Measurements from ENCODE around the gene CALN1. TPM values are rescaled to one million over a fixed set of nuclear protein-coding genes. Genes with fewer than 3 reads are reported as not detected.

The CALN1 gene
- polyA plus RNA-seq, 4 donors, result under 0.01 to 0.07 (median 0.06) TPM; not detected in 1

GRCh38 chr7:72106405-72106804, 305.7 kb downstream of the CALN1 start:
- Histone ChIP-seq H3K9me3 (ENCODE audit: control insufficient read depth in 2 of 2, insufficient read depth in 1 of 2, low read depth in 1 of 2, low read length in 1 of 2) (peaks cover 2 to 22% of the 10 kb centered on the region in 2 donors), H3K4me1 (ENCODE audit: control insufficient read depth in 3 of 3, insufficient read depth in 2 of 3, low read depth in 1 of 3, low read length in 2 of 3) (no peaks in the 10 kb centered on the region), H3K36me3 (ENCODE audit: control insufficient read depth in 3 of 3, insufficient read depth in 2 of 3, low read depth in 1 of 3, low read length in 3 of 3) (no peaks in the 10 kb centered on the region), H3K27ac (ENCODE audit: low read depth in 1 of 3, low read length in 2 of 3) (no peak overlapping the region), H3K27me3 (ENCODE audit: control insufficient read depth in 3 of 3, insufficient read depth in 3 of 3, low read length in 3 of 3) (no peaks in the 10 kb centered on the region), H3K4me3 (ENCODE audit: low read depth in 1 of 3, low read length in 3 of 3) (no peak overlapping the region)
- WGBS, 3 donors, result 44 to 65% (median 54%) methylated on average over 1 of the region's 1 CpG
- no peak for DNase-seq
- no peak for FAIRE-seq

- Histone ChIP-seq H3K36me3 (ENCODE audit: control insufficient read depth in 3 of 3, insufficient read depth in 2 of 3, low read depth in 1 of 3, low read length in 3 of 3) (no peaks in the 10 kb centered on the region), H3K27ac (ENCODE audit: low read depth in 1 of 3, low read length in 2 of 3) (no peak overlapping the region), H3K4me1 (ENCODE audit: control insufficient read depth in 3 of 3, insufficient read depth in 2 of 3, low read depth in 1 of 3, low read length in 2 of 3) (no peaks in the 10 kb centered on the region), H3K9me3 (ENCODE audit: control insufficient read depth in 2 of 2, insufficient read depth in 1 of 2, low read depth in 1 of 2, low read length in 1 of 2) (no peaks in the 10 kb centered on the region), H3K27me3 (ENCODE audit: control insufficient read depth in 3 of 3, insufficient read depth in 3 of 3, low read length in 3 of 3) (peaks cover 0 to 2% (median 0%) of the 10 kb centered on the region in 3 donors), H3K4me3 (ENCODE audit: low read depth in 1 of 3, low read length in 3 of 3) (no peak overlapping the region)
- DNase-seq, result no peak
- WGBS, 3 donors, result 68 to 81% (median 71%) methylated on average over 6 of the region's 6 CpGs
- no peak for FAIRE-seq
Measured at GRCh38 chr7:72101444-72101843, 310.7 kb downstream of the CALN1 start.

GRCh38 chr7:72099784-72100183, 312.4 kb downstream of the CALN1 start:
- WGBS, 3 donors, result 79 to 84% (median 82%) methylated on average over 6 of the region's 6 CpGs
- no peak for FAIRE-seq

GRCh38 chr7:72098807-72099580, 313.1 kb downstream of the CALN1 start:
- Histone ChIP-seq H3K27me3 (ENCODE audit: control insufficient read depth in 3 of 3, insufficient read depth in 3 of 3, low read length in 3 of 3) (peaks cover 0 to 2% (median 0%) of the 10 kb centered on the region in 3 donors), H3K4me3 (ENCODE audit: low read depth in 1 of 3, low read length in 3 of 3) (no peak overlapping the region), H3K36me3 (ENCODE audit: control insufficient read depth in 3 of 3, insufficient read depth in 2 of 3, low read depth in 1 of 3, low read length in 3 of 3) (no peaks in the 10 kb centered on the region), H3K9me3 (ENCODE audit: control insufficient read depth in 2 of 2, insufficient read depth in 1 of 2, low read depth in 1 of 2, low read length in 1 of 2) (no peaks in the 10 kb centered on the region), H3K27ac (ENCODE audit: low read depth in 1 of 3, low read length in 2 of 3) (no peak overlapping the region), H3K4me1 (ENCODE audit: control insufficient read depth in 3 of 3, insufficient read depth in 2 of 3, low read depth in 1 of 3, low read length in 2 of 3) (no peaks in the 10 kb centered on the region)
- no peak for FAIRE-seq
- WGBS, 3 donors, result 79 to 86% (median 85%) methylated on average over 16 of the region's 16 CpGs
- DNase-seq, result no peak

More at GRCh38 chr7:72099784-72100183, 312.4 kb downstream of the CALN1 start:
- Histone ChIP-seq H3K4me3 (ENCODE audit: low read depth in 1 of 3, low read length in 3 of 3) (no peak overlapping the region), H3K9me3 (ENCODE audit: control insufficient read depth in 2 of 2, insufficient read depth in 1 of 2, low read depth in 1 of 2, low read length in 1 of 2) (no peaks in the 10 kb centered on the region), H3K36me3 (ENCODE audit: control insufficient read depth in 3 of 3, insufficient read depth in 2 of 3, low read depth in 1 of 3, low read length in 3 of 3) (no peaks in the 10 kb centered on the region), H3K27ac (ENCODE audit: low read depth in 1 of 3, low read length in 2 of 3) (no peak overlapping the region), H3K27me3 (ENCODE audit: control insufficient read depth in 3 of 3, insufficient read depth in 3 of 3, low read length in 3 of 3) (peaks cover 0 to 2% (median 0%) of the 10 kb centered on the region in 3 donors), H3K4me1 (ENCODE audit: control insufficient read depth in 3 of 3, insufficient read depth in 2 of 3, low read depth in 1 of 3, low read length in 2 of 3) (no peaks in the 10 kb centered on the region)
- DNase-seq, result no peak

GRCh38 chr7:72097226-72097625, 314.9 kb downstream of the CALN1 start:
- Histone ChIP-seq H3K4me3 (ENCODE audit: low read depth in 1 of 3, low read length in 3 of 3) (no peak overlapping the region), H3K27me3 (ENCODE audit: control insufficient read depth in 3 of 3, insufficient read depth in 3 of 3, low read length in 3 of 3) (peaks cover 0 to 2% (median 0%) of the 10 kb centered on the region in 3 donors), H3K4me1 (ENCODE audit: control insufficient read depth in 3 of 3, insufficient read depth in 2 of 3, low read depth in 1 of 3, low read length in 2 of 3) (no peaks in the 10 kb centered on the region), H3K36me3 (ENCODE audit: control insufficient read depth in 3 of 3, insufficient read depth in 2 of 3, low read depth in 1 of 3, low read length in 3 of 3) (no peaks in the 10 kb centered on the region), H3K27ac (ENCODE audit: low read depth in 1 of 3, low read length in 2 of 3) (no peak overlapping the region), H3K9me3 (ENCODE audit: control insufficient read depth in 2 of 2, insufficient read depth in 1 of 2, low read depth in 1 of 2, low read length in 1 of 2) (no peaks in the 10 kb centered on the region)
- FAIRE-seq (no peak), DNase-seq (no peak)
- 75 to 85% (median 80%) methylated on average over 3 of the region's 3 CpGs for WGBS, 3 donors

GRCh38 chr7:72092769-72093168, 319.4 kb downstream of the CALN1 start:
- Histone ChIP-seq H3K4me1 (ENCODE audit: control insufficient read depth in 3 of 3, insufficient read depth in 2 of 3, low read depth in 1 of 3, low read length in 2 of 3) (no peaks in the 10 kb centered on the region), H3K9me3 (ENCODE audit: control insufficient read depth in 2 of 2, insufficient read depth in 1 of 2, low read depth in 1 of 2, low read length in 1 of 2) (no peaks in the 10 kb centered on the region), H3K27me3 (ENCODE audit: control insufficient read depth in 3 of 3, insufficient read depth in 3 of 3, low read length in 3 of 3) (no peaks in the 10 kb centered on the region), H3K36me3 (ENCODE audit: control insufficient read depth in 3 of 3, insufficient read depth in 2 of 3, low read depth in 1 of 3, low read length in 3 of 3) (no peaks in the 10 kb centered on the region), H3K27ac (ENCODE audit: low read depth in 1 of 3, low read length in 2 of 3) (no peak overlapping the region), H3K4me3 (ENCODE audit: low read depth in 1 of 3, low read length in 3 of 3) (no peak overlapping the region)
- WGBS, 3 donors, result 87 to 90% (median 88%) methylated on average over 5 of the region's 5 CpGs
- DNase-seq (no peak), FAIRE-seq (no peak)

- H3K27ac ChIP-seq (ENCODE audit: low read depth in 1 of 3, low read length in 2 of 3), result no peak overlapping the region
- H3K36me3 ChIP-seq (ENCODE audit: control insufficient read depth in 3 of 3, insufficient read depth in 2 of 3, low read depth in 1 of 3, low read length in 3 of 3), result no peaks in the 10 kb centered on the region
- H3K27me3 ChIP-seq (ENCODE audit: control insufficient read depth in 3 of 3, insufficient read depth in 3 of 3, low read length in 3 of 3), result no peaks in the 10 kb centered on the region
- H3K4me1 ChIP-seq (ENCODE audit: control insufficient read depth in 3 of 3, insufficient read depth in 2 of 3, low read depth in 1 of 3, low read length in 2 of 3), result no peaks in the 10 kb centered on the region
- DNase-seq (no peak), FAIRE-seq (no peak)
- no peak overlapping the region for H3K4me3 ChIP-seq (ENCODE audit: low read depth in 1 of 3, low read length in 3 of 3)
- no peaks in the 10 kb centered on the region for H3K9me3 ChIP-seq (ENCODE audit: control insufficient read depth in 2 of 2, insufficient read depth in 1 of 2, low read depth in 1 of 2, low read length in 1 of 2)
- 75 to 89% (median 78%) methylated on average over 5 of the region's 5 CpGs for WGBS, 3 donors
Measured at GRCh38 chr7:72087926-72088325, 324.2 kb downstream of the CALN1 start.

GRCh38 chr7:72080865-72081510, 331.1 kb downstream of the CALN1 start:
- no peaks in the 10 kb centered on the region for H3K27me3 ChIP-seq (ENCODE audit: control insufficient read depth in 3 of 3, insufficient read depth in 3 of 3, low read length in 3 of 3)
- 76 to 82% (median 78%) methylated on average over 7 of the region's 7 CpGs for WGBS, 3 donors
- FAIRE-seq, result no peak
- H3K27ac ChIP-seq (ENCODE audit: low read depth in 1 of 3, low read length in 2 of 3), result no peak overlapping the region
- H3K4me3 ChIP-seq (ENCODE audit: low read depth in 1 of 3, low read length in 3 of 3), result no peak overlapping the region
- H3K4me1 ChIP-seq (ENCODE audit: control insufficient read depth in 3 of 3, insufficient read depth in 2 of 3, low read depth in 1 of 3, low read length in 2 of 3), result no peaks in the 10 kb centered on the region
- H3K9me3 ChIP-seq (ENCODE audit: control insufficient read depth in 2 of 2, insufficient read depth in 1 of 2, low read depth in 1 of 2, low read length in 1 of 2), result no peaks in the 10 kb centered on the region
- no peak for DNase-seq
- H3K36me3 ChIP-seq (ENCODE audit: control insufficient read depth in 3 of 3, insufficient read depth in 2 of 3, low read depth in 1 of 3, low read length in 3 of 3), result no peaks in the 10 kb centered on the region
